DND-41 (cell line): ENCODE results near the gene VAMP4.

Source experiments
- ATAC-seq: fragments of 200-7000 bp; cut with Tn5 transposase; 3 replicates; pipeline ENCODE4 v1.9.1; 2021; ENCODE audit warnings: low read depth; ENCODE audit not compliant: insufficient read depth
- DNase-seq: peaks from one replicate; pipeline ENCODE4 v3.0.0-alpha.2; 2020
- H2AFZ ChIP-seq: 2 replicates; pipeline ENCODE4 v1.6.0; 2012; ENCODE audit warnings: low read depth, low read length
- H3K27ac ChIP-seq: 2 replicates; pipeline ENCODE4 v1.5.1; 2012; ENCODE audit warnings: low read length, inconsistent platforms
- H3K27me3 ChIP-seq: fragments of 200-600 bp; sonication (generic); 2 replicates; pipeline ENCODE4 v1.6.0; 2012; ENCODE audit warnings: low read length, mild to moderate bottlenecking, inconsistent platforms; ENCODE audit not compliant: insufficient read depth, poor library complexity
- H3K36me3 ChIP-seq: 2 replicates; pipeline ENCODE4 v1.5.1; 2012; ENCODE audit warnings: low read length, inconsistent platforms; ENCODE audit not compliant: insufficient read depth
- H3K4me1 ChIP-seq: 2 replicates; pipeline ENCODE4 v1.5.1; 2012; ENCODE audit warnings: mild to moderate bottlenecking, low read length; ENCODE audit not compliant: insufficient read depth
- H3K4me2 ChIP-seq: 2 replicates; pipeline ENCODE4 v1.6.0; 2012; ENCODE audit warnings: mild to moderate bottlenecking, moderate library complexity, low read length, inconsistent platforms; ENCODE audit not compliant: insufficient read depth
- H3K4me3 ChIP-seq, 2 experiments: fragments of 200-600 bp in 1 of 2; shearing (Covaris generic) in 1 of 2; 2 replicates each; pipeline ENCODE4 v1.5.1; 2012 to 2016; ENCODE audit warnings: inconsistent platforms in 2 of 2, low read length in 2 of 2, mild to moderate bottlenecking in 2 of 2, low read depth in 1 of 2, moderate library complexity in 1 of 2
- H3K79me2 ChIP-seq: 2 replicates; pipeline ENCODE4 v1.6.0; 2012; ENCODE audit warnings: low read length, inconsistent platforms; ENCODE audit not compliant: insufficient read depth
- H3K9ac ChIP-seq: 2 replicates; pipeline ENCODE4 v1.6.0; 2012; ENCODE audit warnings: low read depth, mild to moderate bottlenecking, inconsistent platforms, low read length, moderate library complexity
- H3K9me3 ChIP-seq: 2 replicates; pipeline ENCODE4 v1.5.1; 2012; ENCODE audit warnings: low read length, moderate library complexity, mild to moderate bottlenecking, inconsistent platforms; ENCODE audit not compliant: insufficient read depth, severe bottlenecking
- H4K20me1 ChIP-seq: 2 replicates; pipeline ENCODE4 v1.6.0; 2012; ENCODE audit warnings: low read length; ENCODE audit not compliant: insufficient read depth
- CTCF ChIP-seq: IDR thresholded peaks from 2 replicates; pipeline ENCODE4 v1.5.1; 2012; ENCODE audit warnings: borderline replicate concordance, low read length, moderate library complexity, mild to moderate bottlenecking; ENCODE audit not compliant: poor library complexity, severe bottlenecking; ENCODE audit errors: extremely low read depth
- EZH2 ChIP-seq: IDR thresholded peaks from 3 replicates; pipeline ENCODE4 v1.6.1; 2012; ENCODE audit warnings: borderline replicate concordance, low read depth, mild to moderate bottlenecking, moderate library complexity, low read length, inconsistent platforms; ENCODE audit not compliant: severe bottlenecking

Gene VAMP4

GRCh38 chr1:171739656-171740055, 2.2 kb downstream of the VAMP4 start:
- Histone ChIP-seq H3K4me2 (peak overlapping the region; percentile 82; the same call in 1 of the 2 replicates), H3K4me3 (no peak overlapping the region), H3K79me2 (peaks cover 32% of the 10 kb centered on the region), H2AFZ (no peak overlapping the region), H3K27ac (peak overlapping the region; percentile 25; the same call in 1 of the 2 replicates), H3K9me3 (no peaks in the 10 kb centered on the region), H3K27me3 (no peaks in the 10 kb centered on the region), H3K4me1 (peaks cover 38% of the 10 kb centered on the region), H3K36me3 (peaks cover 21% of the 10 kb centered on the region; the same call in 1 of the 2 replicates), H3K9ac (no peak overlapping the region), H4K20me1 (no peaks in the 10 kb centered on the region)
- TF ChIP-seq CTCF: no peak
- TF ChIP-seq EZH2: no peak
- no peak for DNase-seq
- no peak for ATAC-seq

GRCh38 chr1:171738911-171739310, 3.0 kb downstream of the VAMP4 start:
- Histone ChIP-seq H3K4me1 (peaks cover 37% of the 10 kb centered on the region), H3K9me3 (no peaks in the 10 kb centered on the region), H4K20me1 (no peaks in the 10 kb centered on the region), H2AFZ (no peak overlapping the region), H3K9ac (no peak overlapping the region), H3K4me2 (no peak overlapping the region), H3K4me3 (no peak overlapping the region), H3K36me3 (peaks cover 24% of the 10 kb centered on the region; the same call in 1 of the 2 replicates), H3K27ac (no peak overlapping the region), H3K27me3 (no peaks in the 10 kb centered on the region), H3K79me2 (peaks cover 32% of the 10 kb centered on the region)
- no peak for DNase-seq
- no peak for TF ChIP-seq CTCF
- TF ChIP-seq EZH2: no peak
- no peak for ATAC-seq

- no peak overlapping the region for H3K4me2 ChIP-seq
- no peaks in the 10 kb centered on the region for H3K27me3 ChIP-seq
- no peak overlapping the region for H3K9ac ChIP-seq
- no peak overlapping the region for H3K4me3 ChIP-seq
- no peak overlapping the region for H2AFZ ChIP-seq
- peaks cover 24% of the 10 kb centered on the region for H3K4me1 ChIP-seq
- peaks cover 28% of the 10 kb centered on the region; the same call in 1 of the 2 replicates for H3K36me3 ChIP-seq
- TF ChIP-seq CTCF: no peak
- no peak for TF ChIP-seq EZH2
- H3K9me3 ChIP-seq: no peaks in the 10 kb centered on the region
- no peaks in the 10 kb centered on the region for H4K20me1 ChIP-seq
- no peak for ATAC-seq
- H3K79me2 ChIP-seq: peaks cover 23% of the 10 kb centered on the region
- no peak for DNase-seq
- H3K27ac ChIP-seq: no peak overlapping the region
These were observed 5.7 kb downstream of the VAMP4 start for GRCh38 chr1:171736196-171736595.

GRCh38 chr1:171730052-171730451, 11.8 kb downstream of the VAMP4 start:
- no peaks in the 10 kb centered on the region for H3K9me3 ChIP-seq

More at GRCh38 chr1:171730052-171730451, 11.8 kb downstream of the VAMP4 start:
- H3K27ac ChIP-seq: no peak overlapping the region
- H3K4me2 ChIP-seq: no peak overlapping the region
- no peaks in the 10 kb centered on the region for H3K27me3 ChIP-seq
- no peaks in the 10 kb centered on the region for H3K4me1 ChIP-seq
- H3K36me3 ChIP-seq: peaks cover 26% of the 10 kb centered on the region
- no peak overlapping the region for H2AFZ ChIP-seq
- no peaks in the 10 kb centered on the region for H4K20me1 ChIP-seq
- peaks cover 2% of the 10 kb centered on the region; the same call in 1 of the 2 replicates for H3K79me2 ChIP-seq
- ATAC-seq (no peak), DNase-seq (no peak)
- TF ChIP-seq EZH2: no peak
- TF ChIP-seq CTCF: no peak
- H3K4me3 ChIP-seq: no peak overlapping the region
- H3K9ac ChIP-seq: no peak overlapping the region
